ENCODE data around the gene RHBDF2. TPM values are rescaled to one million over a fixed set of nuclear protein-coding genes. Genes with fewer than 3 reads are reported as not detected.

The RHBDF2 gene
- total RNA-seq, 1 experiment from 2014 or later = 39.6 TPM

DNA sequence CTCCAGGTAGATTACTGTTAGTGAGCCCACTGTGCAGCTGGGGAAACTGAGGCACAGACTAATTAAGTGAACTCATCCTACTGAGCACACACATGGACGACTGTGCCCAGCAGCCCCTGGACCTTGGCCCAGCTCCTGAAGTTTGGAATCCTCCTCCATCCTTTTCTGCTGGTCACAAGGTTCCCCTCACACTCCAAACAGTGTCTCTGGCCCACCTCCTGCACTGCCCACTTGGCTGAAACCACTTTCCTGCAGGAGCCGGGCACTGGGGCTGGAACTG lies 3.6 kb downstream of the RHBDF2 start:
- BruUV-seq (replicated peaks) = no TSS peak
- DNase-seq = no peak
- Histone ChIP-seq H3K9me2 (ENCODE audit: insufficient read depth) (no peaks in the 10 kb centered on the region), H3K4me2 (no peak overlapping the region), H3K9me3 (ENCODE audit: insufficient read depth, low read depth) (no peaks in the 10 kb centered on the region), H2AFZ (no peak overlapping the region), H3K4me1 (replicated peaks; ENCODE audit: insufficient read depth) (peaks cover 16% of the 10 kb centered on the region; the same call in 1 of the 2 replicates), H3K27me3 (ENCODE audit: insufficient read depth, low read depth) (no peaks in the 10 kb centered on the region), H3K79me2 (ENCODE audit: low read depth) (no peaks in the 10 kb centered on the region), H3K27ac (no peak overlapping the region), H3K36me3 (ENCODE audit: low read depth) (no peaks in the 10 kb centered on the region), H3K4me3 (no peak overlapping the region), H4K20me1 (ENCODE audit: insufficient read depth) (no peaks in the 10 kb centered on the region), H3F3A (ENCODE audit: insufficient read depth, low read depth) (no peaks in the 10 kb centered on the region)
- CTCF ChIA-PET = no interaction called here
- POLR2A ChIA-PET (ENCODE audit: unreplicated experiment) = no interaction called here
- TF ChIP-seq EZH2 (IDR thresholded peaks at IDR 0.05; ENCODE audit: low read depth) (no peak), CTCF (conservative IDR thresholded peaks at IDR 0.05) (no peak)
- intact Hi-C loops (cut with micrococcal nuclease; ENCODE audit: unreplicated experiment) = no loop called here

DNA sequence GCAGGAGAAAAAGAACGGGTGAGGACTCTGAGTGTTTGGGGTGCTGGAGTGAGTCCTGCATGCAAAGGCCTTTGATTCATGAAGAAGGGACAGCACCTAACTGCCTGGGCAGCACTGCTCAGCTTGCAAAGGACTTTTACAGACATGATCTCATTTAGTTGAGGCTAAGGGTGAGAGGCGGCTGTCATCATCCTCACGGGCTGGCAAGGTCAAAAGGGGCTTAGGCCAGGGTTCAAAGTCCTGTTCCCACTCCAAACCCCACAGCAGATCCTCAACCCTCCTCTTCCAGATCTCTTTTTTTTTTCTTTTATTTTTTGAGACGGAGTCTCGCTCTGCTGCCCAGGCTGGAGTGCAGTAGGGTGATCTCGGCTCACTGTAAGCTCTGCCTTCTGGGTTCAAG lies 4.8 kb downstream of the RHBDF2 start:
- TF ChIP-seq CTCF (conservative IDR thresholded peaks at IDR 0.05) (no peak), EZH2 (IDR thresholded peaks at IDR 0.05; ENCODE audit: low read depth) (no peak)
- Histone ChIP-seq H3K27ac (no peak overlapping the region), H3K79me2 (ENCODE audit: low read depth) (no peaks in the 10 kb centered on the region), H3K4me3 (no peak overlapping the region), H3F3A (ENCODE audit: insufficient read depth, low read depth) (no peaks in the 10 kb centered on the region), H3K4me1 (replicated peaks; ENCODE audit: insufficient read depth) (peaks cover 16% of the 10 kb centered on the region; the same call in 1 of the 2 replicates), H3K9me2 (ENCODE audit: insufficient read depth) (no peaks in the 10 kb centered on the region), H3K9me3 (ENCODE audit: insufficient read depth, low read depth) (no peaks in the 10 kb centered on the region), H2AFZ (no peak overlapping the region), H3K36me3 (ENCODE audit: low read depth) (no peaks in the 10 kb centered on the region), H3K27me3 (ENCODE audit: insufficient read depth, low read depth) (no peaks in the 10 kb centered on the region), H4K20me1 (ENCODE audit: insufficient read depth) (no peaks in the 10 kb centered on the region), H3K4me2 (no peak overlapping the region)
- intact Hi-C loops (cut with micrococcal nuclease; ENCODE audit: unreplicated experiment) = no loop called here
- BruUV-seq (replicated peaks) = no TSS peak
- DNase-seq = no peak
- CTCF ChIA-PET = no interaction called here
- POLR2A ChIA-PET (ENCODE audit: unreplicated experiment) = no interaction called here

DNA sequence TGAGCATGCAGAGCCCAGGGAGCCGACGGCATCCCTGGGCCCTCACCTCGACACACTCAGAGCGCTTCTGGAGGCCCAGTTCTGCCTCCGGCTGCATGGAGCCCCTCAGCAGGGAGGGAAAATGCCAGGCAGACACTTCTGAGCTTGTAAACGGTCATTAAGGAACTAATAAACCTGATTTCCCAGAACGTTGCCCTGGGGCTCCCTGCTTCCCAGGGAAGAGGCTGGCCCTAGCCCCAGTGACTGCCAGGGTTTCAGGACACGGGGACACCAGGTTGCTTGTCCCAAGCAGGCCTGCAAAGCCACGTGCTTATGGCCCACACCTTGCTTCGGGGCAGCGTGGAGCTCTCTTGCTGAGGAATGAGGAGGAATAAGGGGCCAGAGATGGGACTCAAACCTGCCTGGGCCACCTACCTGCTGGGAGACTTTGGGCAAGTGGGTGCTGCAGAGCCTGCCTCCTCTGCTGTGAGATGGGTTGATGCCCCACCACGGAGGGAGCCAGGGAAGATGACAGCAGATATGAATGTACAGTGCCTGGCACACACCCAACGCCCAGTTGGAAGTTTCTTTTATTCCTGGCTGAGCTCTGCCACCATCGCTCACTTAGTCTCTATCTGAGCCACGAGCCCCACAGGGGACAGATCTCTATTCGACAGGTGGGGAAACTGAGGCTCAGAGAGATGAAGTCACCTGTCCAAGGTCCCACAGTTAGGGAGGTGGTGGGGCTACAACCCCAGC lies 5.4 kb downstream of the RHBDF2 start:
- Histone ChIP-seq H3K4me3 (no peak overlapping the region), H3K4me1 (replicated peaks; ENCODE audit: insufficient read depth) (peaks cover 16% of the 10 kb centered on the region; the same call in 1 of the 2 replicates), H3K9me2 (ENCODE audit: insufficient read depth) (no peaks in the 10 kb centered on the region), H2AFZ (no peak overlapping the region), H3K4me2 (no peak overlapping the region), H3K79me2 (ENCODE audit: low read depth) (no peaks in the 10 kb centered on the region), H3F3A (ENCODE audit: insufficient read depth, low read depth) (no peaks in the 10 kb centered on the region), H4K20me1 (ENCODE audit: insufficient read depth) (no peaks in the 10 kb centered on the region), H3K9me3 (ENCODE audit: insufficient read depth, low read depth) (no peaks in the 10 kb centered on the region), H3K27ac (no peak overlapping the region), H3K27me3 (ENCODE audit: insufficient read depth, low read depth) (no peaks in the 10 kb centered on the region), H3K36me3 (ENCODE audit: low read depth) (no peaks in the 10 kb centered on the region)
- BruUV-seq (replicated peaks) = no TSS peak
- intact Hi-C loops (cut with micrococcal nuclease; ENCODE audit: unreplicated experiment) = no loop called here
- POLR2A ChIA-PET (ENCODE audit: unreplicated experiment) = no interaction called here
- CTCF ChIA-PET = no interaction called here
- TF ChIP-seq CTCF (conservative IDR thresholded peaks at IDR 0.05) = no peak
- TF ChIP-seq EZH2 (IDR thresholded peaks at IDR 0.05; ENCODE audit: low read depth) = no peak
- DNase-seq = no peak

Measured in PC-9 (cell line).